ENCODE data around the gene ROBO2.

The ROBO2 gene

GRCh38 chr3:77052051-77052501, 12.2 kb downstream of the ROBO2 start:
- DNase-seq, result no peak

DNA sequence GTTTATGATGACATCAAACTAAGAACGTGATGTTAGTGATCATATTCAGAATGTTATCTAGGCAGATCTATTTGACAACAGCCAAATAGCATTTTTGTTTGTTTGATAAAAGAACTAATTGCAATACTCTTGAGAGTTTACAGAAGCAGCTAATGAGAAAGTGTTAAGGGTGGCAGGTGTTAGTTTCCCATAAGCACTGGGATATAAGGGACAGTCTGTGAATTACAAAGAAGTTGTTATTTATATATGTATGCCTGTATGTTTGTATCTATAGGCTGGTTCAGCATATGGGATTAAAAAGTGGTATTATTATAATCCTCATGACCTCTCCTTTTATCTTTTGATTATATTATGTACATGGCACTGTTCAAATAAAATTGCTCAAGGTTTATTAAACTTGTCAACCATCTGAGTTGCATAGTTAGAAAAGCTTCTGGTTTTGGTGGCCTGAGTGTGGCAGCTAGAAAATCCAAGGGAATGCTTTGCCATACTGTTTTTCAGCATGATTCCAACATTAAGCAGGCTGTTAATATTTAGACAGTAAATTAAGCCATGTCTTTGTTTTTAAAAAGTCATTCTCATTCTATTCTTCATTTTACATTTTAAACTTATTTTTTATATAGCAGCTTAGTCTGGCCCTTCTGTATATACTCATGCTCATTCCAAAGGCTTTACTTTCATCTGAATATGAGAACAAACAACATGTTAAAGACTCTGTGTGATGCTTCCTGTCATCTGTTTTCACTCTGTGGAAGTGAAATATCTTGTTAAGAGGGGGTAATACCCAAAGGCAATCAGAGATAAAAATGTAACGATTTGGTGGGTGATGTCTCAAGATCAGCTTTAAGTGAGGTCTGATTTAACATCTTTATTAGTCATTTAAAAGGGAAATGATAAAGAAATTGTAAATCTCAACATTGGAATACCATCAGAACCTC, 13.1 kb downstream of the ROBO2 start:
- no peak for DNase-seq

DNA sequence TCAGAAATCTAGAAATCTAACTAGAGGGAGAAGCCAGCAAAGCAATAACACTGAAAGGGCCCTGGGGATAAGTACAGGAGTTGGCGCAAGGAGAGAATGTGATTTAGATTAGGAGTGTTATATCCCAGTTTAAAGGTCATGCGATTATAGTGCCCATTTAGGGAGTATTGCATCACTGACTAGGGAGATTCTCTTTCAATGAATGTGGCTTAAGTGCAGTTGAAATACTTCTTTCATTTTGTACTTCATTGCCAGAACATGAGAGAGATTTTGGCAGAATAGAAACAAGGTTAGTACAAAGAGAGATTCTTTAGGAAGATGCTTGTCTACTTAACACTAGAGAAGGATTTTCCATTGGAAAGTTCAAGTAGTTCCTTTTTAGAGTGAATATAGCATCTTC, 13.9 kb downstream of the ROBO2 start:
- no peak for DNase-seq

GRCh38 chr3:77055841-77056341, 16.0 kb downstream of the ROBO2 start:
- no peak for DNase-seq

- no peak for DNase-seq
Measured at GRCh38 chr3:77059354-77059753, 19.5 kb downstream of the ROBO2 start.

- DNase-seq, result no peak
Measured at GRCh38 chr3:77063423-77063822, 23.5 kb downstream of the ROBO2 start.

DNA sequence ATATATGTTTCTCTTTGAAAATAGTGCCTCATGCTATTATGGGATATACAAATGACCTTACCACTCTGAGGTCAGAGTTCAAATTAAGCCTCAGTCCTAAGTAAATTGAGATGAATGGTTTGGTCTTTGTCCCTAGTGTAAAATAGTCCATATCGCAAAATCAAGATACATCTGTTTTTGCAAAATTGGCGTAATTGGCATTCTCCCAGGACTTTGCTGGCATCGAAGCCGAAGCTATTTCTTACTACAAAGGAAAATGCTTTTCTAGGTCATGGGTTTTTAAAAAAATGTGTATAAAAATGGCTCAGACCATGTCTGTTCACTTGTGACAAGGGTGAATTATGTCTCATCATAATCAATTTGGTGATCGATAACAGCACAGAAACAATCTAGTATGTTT, 25.9 kb downstream of the ROBO2 start:
- no peak for DNase-seq

DNA sequence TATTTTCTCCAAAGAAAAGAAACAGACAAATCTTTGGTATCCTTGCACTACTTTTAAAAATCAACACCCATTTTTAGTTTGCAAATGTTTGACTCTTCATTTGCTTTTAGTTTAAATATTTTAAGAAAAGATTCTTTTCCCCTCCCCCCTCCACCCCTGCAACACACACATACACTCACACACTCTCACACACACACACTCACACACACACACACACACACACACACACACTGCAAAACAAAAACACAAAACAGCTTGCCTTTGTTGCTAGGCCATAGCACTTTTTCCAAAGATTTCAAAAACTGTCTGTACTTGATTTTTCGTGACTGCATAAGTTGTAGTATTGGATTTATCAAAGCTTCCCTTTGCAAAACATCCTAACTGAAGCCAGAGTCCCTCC, 26.9 kb downstream of the ROBO2 start:
- no peak for DNase-seq

GRCh38 chr3:77068808-77069207, 28.9 kb downstream of the ROBO2 start:
- no peak for DNase-seq

- DNase-seq, result no peak
Measured at GRCh38 chr3:77071364-77071763, 31.5 kb downstream of the ROBO2 start.

GRCh38 chr3:77071809-77072208, 31.9 kb downstream of the ROBO2 start:
- no peak for DNase-seq

GRCh38 chr3:77072232-77072631, 32.3 kb downstream of the ROBO2 start:
- DNase-seq, result no peak

DNA sequence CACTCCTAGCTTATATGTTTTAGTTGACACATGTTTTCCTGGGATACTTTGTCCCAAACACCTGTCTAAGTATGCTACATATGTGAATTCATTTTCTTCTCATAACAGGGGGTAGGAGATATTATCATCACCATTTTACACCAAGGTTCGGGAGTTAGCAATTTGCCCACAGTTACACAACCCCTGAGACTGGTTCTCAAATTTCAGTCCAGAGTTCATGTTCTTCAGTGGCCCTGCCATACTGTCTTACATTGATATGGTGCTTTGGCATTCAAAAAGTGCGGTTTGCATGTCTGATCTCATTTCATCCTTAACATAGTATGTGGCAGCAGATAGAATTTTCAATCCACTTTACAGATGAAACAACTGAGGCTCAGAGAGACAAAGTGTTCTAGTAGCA, 38.4 kb downstream of the ROBO2 start:
- DNase-seq, result no peak

- no peak for DNase-seq
Measured at GRCh38 chr3:77079988-77080610, 40.2 kb downstream of the ROBO2 start.

GRCh38 chr3:77081240-77081661, 41.4 kb downstream of the ROBO2 start:
- DNase-seq, result no peak

DNA sequence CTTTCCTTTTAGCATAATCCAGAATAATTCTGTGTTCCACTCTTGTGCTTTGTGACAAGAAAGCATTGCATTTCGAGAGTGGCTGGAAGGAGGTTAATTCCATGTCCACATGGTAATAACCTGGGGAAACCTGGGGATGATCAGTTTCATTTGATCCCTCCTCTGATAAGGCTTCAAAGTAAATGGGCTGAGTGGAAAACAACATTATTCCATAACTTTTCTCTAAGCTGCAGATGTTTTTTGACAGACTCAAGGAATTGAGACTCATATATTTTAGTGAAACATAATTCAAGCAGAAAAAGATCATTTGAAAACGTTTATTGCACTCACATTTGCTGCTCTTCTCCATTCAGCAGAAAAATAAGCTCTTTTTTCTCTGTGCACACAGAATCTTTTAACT, 44.6 kb downstream of the ROBO2 start:
- DNase-seq, result no peak

DNA sequence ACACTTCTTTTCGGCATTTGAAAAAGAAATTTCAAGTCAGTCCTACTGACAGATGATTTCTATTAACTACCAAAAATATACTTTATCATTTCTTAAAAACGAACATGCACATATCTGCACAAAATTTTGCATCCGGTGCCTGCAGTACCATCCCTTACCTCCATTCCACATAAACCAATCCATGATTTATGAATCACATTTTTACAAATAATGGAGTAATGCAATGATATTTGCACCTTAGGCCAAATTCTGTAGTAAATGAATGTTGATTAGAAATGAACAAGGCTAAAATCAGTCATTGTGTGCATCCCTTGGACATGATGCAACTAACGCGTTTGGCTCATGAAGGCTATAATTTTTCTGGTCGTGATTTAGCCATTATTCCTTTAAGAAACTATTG, 46.5 kb downstream of the ROBO2 start:
- no peak for DNase-seq

GRCh38 chr3:77091809-77092208, 51.9 kb downstream of the ROBO2 start:
- no peak for DNase-seq

GRCh38 chr3:77093101-77093500, 53.2 kb downstream of the ROBO2 start:
- no peak for DNase-seq

DNA sequence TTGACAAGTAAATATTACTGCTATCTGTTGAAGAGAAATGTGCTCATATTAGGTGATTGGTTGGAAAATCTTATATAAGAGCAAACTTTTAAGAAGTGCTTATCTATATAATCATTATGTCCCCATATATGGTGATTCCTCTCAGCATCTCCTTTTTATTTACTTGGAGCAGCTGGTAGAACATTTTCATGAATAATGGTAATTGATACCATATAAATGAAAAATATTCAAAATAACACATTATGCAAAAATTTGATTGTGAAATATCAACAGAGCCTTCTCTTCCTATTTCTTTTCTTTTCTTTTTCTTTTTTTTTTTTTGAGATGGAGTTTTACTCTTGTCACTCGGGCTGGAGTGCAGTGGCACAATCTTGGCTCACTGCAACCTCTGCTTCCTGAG, 56.2 kb downstream of the ROBO2 start:
- DNase-seq, result no peak

DNA sequence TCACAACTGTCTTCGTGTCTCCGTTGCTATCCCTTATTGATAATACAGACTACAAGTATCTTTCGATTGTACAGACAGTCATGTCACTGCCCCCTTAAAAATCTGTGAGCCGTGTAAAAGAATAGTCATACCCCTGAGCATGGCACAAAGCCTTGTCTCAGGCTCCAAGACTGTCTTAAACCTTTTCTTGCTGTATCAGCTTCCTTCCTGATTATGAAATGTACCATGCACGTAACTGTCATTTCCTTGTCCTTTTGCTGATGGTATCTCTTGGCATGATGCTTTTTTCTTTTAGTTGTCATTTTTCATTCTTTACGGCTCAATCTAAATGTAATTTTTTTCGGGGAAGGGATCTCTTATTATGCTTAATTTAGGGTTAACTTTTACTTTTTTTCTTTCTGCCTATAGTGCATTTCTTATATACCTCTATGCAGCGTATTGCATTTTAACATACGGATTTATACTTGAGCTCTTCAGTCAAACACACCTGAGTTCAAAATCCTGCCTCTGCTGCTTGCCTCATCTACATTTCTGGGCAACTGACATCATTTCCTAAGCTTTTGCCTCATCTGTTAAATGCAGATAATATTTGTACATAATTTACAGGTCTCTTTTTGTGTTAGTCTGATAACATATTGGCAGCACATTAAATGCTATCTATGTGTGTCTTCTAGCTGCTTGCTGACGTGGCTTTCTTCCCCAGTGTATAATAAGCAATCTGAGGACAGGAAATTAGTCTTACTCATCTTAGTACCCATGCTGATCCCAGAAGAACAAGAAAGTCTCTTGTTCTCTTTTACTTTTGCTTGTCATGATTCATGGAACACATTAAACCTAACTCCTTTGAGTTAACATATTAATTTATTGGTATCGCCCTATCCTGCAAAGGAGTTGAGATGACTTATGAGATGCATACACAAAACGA, 57.3 kb downstream of the ROBO2 start:
- DNase-seq, result no peak

DNA sequence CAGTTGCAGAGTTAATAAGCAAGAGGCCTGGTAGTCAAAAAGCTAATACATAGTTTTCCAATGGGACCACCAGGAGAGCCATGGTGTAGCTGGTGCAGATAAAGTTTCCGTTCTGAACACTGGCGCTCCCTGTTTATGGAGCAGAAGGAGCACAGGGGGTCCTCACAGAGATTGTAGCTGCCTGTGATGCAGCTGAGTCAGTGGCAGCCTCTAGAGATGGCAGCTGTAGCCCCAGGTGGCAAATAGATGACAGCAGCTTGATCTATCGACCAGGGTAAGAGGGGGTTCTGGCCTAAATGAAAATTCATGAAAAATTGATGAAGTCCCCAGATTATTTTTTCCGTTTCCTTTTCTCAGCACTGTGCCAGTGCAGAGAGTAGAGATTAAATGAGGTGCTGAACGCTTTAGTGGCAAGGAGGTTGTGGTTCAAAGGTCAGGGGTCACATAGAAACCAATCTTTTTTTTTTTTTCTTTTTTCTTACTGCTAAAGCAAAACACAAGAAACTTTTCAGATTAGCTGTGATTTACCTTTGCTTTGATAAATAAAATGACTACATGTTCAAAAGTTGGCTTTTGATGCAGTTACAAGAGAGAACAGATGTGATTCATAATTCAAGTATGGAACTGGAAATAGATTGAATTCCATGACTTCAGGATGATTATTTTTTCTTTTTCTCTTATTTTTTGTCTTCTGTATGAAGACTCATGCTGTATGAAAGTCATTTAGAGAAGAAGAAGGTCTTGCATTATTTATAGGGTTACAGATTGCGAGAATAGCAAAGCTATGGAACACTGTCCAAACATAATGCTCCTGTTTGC, 63.3 kb downstream of the ROBO2 start:
- no peak for DNase-seq

Measured in KG1 (cell line).